Vagina (tissue), 2 donors: Measurements from ENCODE around the gene HIF1A.

Source experiments
- CTCF ChIP-seq, 3 experiments: fragments of 450-650 bp in 2 of 3; fragments of 200-600 bp in 1 of 3; sonication (generic) in 1 of 3; IDR thresholded peaks; one replicate each; pipeline ENCODE4 v1.5.1; 2017 to 2019; ENCODE audit warnings: antibody characterized with exemption in 3 of 3, mild to moderate bottlenecking in 2 of 3, moderate library complexity in 2 of 3
- POLR2A ChIP-seq, 2 donors: fragments of 450-650 bp; IDR thresholded peaks; one replicate each; pipeline ENCODE4 v1.6.1; 2017; ENCODE audit warnings: antibody characterized with exemption in 2 of 2, mild to moderate bottlenecking in 2 of 2, moderate library complexity in 2 of 2
- POLR2AphosphoS5 ChIP-seq, 2 donors: sonication (generic); formaldehyde crosslinking; IDR thresholded peaks; one replicate each; pipeline ENCODE4 v1.9.0; 2017; ENCODE audit warnings: antibody characterized with exemption in 2 of 2, mild to moderate bottlenecking in 2 of 2, low read depth in 1 of 2; ENCODE audit not compliant: insufficient read depth in 1 of 2

- TF ChIP-seq CTCF (IDR thresholded peaks at IDR 0.05) = no peak
- no peak for TF ChIP-seq POLR2A (IDR thresholded peaks at IDR 0.05)
- no peak for TF ChIP-seq POLR2AphosphoS5 (IDR thresholded peaks at IDR 0.05; ENCODE audit: insufficient read depth in 1 of 2, low read depth in 1 of 2)
Measured at GRCh38 chr14:61753631-61754030, 58.3 kb downstream of the HIF1A start.
